Activated CD4-positive, alpha-beta T cell treated with anti-CD3 and anti-CD28 coated beads, Interleukin-2, amount 10 ng/mL, durations not matched to agents 24 days and 14 days (primary cell): ENCODE data around the gene SF3B5. TPM values are rescaled to one million over a fixed set of nuclear protein-coding genes. Genes with fewer than 3 reads are reported as not detected.
A peak's percentile ranks its signal among the peaks of the same experiment; 100 is the strongest.
"Not testable (repeated sequence)": the region's sequence is repeated elsewhere in the genome, so short reads cannot be mapped to it uniquely, and the experiment has no call there.

Experiments
- DNase-seq: peaks from one replicate; pipeline ENCODE4 v3.0.0; 2022
- H3K27ac Mint-ChIP-seq: one replicate; pipeline ENCODE4 v1.8.0; 2022; ENCODE audit warnings: mild to moderate bottlenecking, mixed read lengths
- H3K27me3 Mint-ChIP-seq: one replicate; pipeline ENCODE4 v1.8.0; 2022; ENCODE audit warnings: mixed read lengths
- H3K36me3 Mint-ChIP-seq: one replicate; pipeline ENCODE4 v1.8.0; 2022; ENCODE audit warnings: low read depth, mild to moderate bottlenecking, mixed read lengths
- H3K4me1 Mint-ChIP-seq: one replicate; pipeline ENCODE4 v1.8.0; 2021; ENCODE audit warnings: mixed read lengths
- H3K4me3 Mint-ChIP-seq: one replicate; pipeline ENCODE4 v1.8.0; 2022; ENCODE audit warnings: mild to moderate bottlenecking, moderate library complexity, mixed read lengths
- H3K9me3 Mint-ChIP-seq: one replicate; pipeline ENCODE4 v1.8.0; 2021; ENCODE audit warnings: mixed read lengths
- intact Hi-C: fragments of 100-400 bp; cut with micrococcal nuclease; formaldehyde crosslinking; loops from one replicate; pipeline ENCODE4 v1.15.1; 2023
- total RNA-seq: library from RNA; stranded (reverse); gene quantifications from 2 replicates; pipeline ENCODE4 v1.2.3, GENCODE V29; 2022

The SF3B5 gene
- total RNA-seq, 1 donor from 2014 or later = 214 TPM

DNA sequence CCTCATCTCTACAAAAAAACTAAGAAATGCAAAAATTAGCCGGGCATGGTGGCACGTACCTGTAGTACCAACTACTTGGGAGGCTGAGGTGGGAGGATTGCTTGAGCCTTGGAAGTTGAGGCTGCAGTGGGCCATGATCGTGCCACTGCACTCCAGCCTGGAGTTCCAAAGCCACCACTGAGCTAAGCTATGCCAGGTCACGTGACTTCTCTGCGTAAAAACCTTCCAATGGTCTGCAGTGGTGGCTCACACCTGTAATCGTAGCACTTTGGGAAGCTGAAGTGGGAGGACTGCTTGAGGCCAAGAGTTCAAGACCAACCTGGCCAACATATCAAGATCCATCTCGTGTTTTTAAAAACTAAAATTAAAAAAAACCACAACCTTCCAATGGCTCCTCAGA, 1.7 kb downstream of the SF3B5 start:
- intact Hi-C loops = loop anchor here (2.0 to 10.0 kb wide), 5 partner anchors 39 to 1949 kb away; partner anchors contain the start of genes NMBR and VTA1
- no peaks in the 10 kb centered on the region for H3K27me3 Mint-ChIP-seq
- DNase-seq = no peak
- peak overlapping the region; percentile 92 for H3K27ac Mint-ChIP-seq
- peaks cover 13% of the 10 kb centered on the region for H3K36me3 Mint-ChIP-seq
- no peaks in the 10 kb centered on the region for H3K9me3 Mint-ChIP-seq
- peaks cover 26% of the 10 kb centered on the region for H3K4me1 Mint-ChIP-seq
- H3K4me3 Mint-ChIP-seq = peak overlapping the region; percentile 95

DNA sequence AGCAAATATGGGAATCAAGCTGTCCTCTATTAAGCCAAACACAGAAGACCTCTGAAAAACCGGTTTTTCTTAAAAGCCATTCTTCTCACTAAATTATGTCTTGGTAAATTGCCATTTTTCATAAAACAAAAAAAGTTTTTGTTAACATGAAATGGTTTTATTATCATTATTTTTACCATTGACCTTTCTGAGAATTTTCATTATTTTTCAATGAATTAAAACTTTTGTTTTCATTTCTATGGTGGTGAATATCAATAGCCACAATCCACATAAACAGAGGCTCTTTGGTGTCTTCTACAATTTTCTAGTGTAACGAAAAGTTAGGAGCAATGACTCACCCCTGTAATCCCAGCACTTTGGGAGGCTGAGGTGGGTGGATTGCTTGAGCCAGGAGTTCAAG, 2.1 kb downstream of the SF3B5 start:
- no peaks in the 10 kb centered on the region for H3K9me3 Mint-ChIP-seq
- peaks cover 13% of the 10 kb centered on the region for H3K36me3 Mint-ChIP-seq
- H3K4me1 Mint-ChIP-seq = peaks cover 26% of the 10 kb centered on the region
- peak overlapping the region; percentile 95 for H3K4me3 Mint-ChIP-seq
- intact Hi-C loops = loop anchor here (5.0 to 10.0 kb wide), 4 partner anchors 81 to 1948 kb away; partner anchors contain the start of genes NMBR and VTA1
- no peak for DNase-seq
- no peaks in the 10 kb centered on the region for H3K27me3 Mint-ChIP-seq
- no peak overlapping the region for H3K27ac Mint-ChIP-seq

DNA sequence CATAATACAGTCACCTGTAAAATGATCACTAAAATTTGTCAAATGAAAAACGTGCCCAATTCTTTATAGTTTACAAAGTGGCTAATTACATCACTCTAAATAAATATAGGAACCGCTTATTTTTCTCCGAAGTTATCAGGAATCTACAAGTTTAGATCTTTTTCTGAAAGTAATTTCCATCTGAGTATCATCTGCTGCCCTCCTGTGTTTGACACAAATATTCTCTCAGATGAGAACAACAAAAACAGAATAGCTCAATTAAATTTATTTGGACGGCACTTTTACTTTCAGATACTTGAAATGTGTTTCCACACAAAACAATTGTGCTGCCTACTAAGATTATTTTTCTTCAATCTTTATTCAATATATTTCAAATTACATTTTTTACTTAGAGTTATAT, 5.0 kb downstream of the SF3B5 start:
- Mint-ChIP-seq H3K4me3 (no peak overlapping the region), H3K4me1 (peaks cover 18% of the 10 kb centered on the region), H3K27ac (no peak overlapping the region), H3K36me3 (peaks cover 12% of the 10 kb centered on the region), H3K9me3 (no peaks in the 10 kb centered on the region), H3K27me3 (no peaks in the 10 kb centered on the region)
- intact Hi-C loops = loop anchor here (5.0 to 10.0 kb wide), 4 partner anchors 78 to 1946 kb away; partner anchors contain the start of genes NMBR and VTA1
- DNase-seq = no peak

DNA sequence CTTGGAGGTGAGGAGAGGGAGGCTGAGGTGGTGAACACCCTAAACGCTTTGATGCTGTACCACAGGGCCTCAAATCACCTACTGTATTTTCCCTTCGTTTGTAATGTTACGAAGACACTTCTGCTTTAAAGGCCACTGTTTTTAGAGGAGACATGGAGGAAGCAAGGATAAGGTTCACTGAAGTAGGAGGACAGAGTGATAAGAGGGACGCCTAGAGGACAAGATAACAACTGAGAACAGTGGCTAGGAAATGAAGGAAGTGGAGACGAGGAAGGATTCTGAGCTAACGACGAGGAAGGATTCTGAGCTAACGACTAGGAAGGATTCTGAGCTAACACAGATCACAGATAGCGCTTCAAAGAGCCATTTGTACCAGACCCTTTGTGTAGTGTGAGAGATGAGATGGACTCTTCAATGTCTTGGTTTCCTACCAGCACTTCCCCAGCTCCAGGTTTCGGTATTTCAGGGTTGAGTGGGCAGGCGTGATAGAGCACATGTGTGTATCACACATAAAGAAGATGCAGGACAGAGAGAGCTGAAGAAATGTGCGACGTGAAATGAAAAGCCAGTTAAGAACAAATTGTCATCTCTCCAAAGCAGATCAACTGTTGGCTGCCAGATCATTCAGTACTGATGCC, 7.5 kb downstream of the SF3B5 start:
- intact Hi-C loops = no loop called here
- H3K36me3 Mint-ChIP-seq = peaks cover 1% of the 10 kb centered on the region
- H3K4me1 Mint-ChIP-seq = peaks cover 4% of the 10 kb centered on the region
- peak overlapping the region; percentile 34 for H3K27ac Mint-ChIP-seq
- no peak for DNase-seq
- no peaks in the 10 kb centered on the region for H3K9me3 Mint-ChIP-seq
- no peaks in the 10 kb centered on the region for H3K27me3 Mint-ChIP-seq
- H3K4me3 Mint-ChIP-seq = no peak overlapping the region

DNA sequence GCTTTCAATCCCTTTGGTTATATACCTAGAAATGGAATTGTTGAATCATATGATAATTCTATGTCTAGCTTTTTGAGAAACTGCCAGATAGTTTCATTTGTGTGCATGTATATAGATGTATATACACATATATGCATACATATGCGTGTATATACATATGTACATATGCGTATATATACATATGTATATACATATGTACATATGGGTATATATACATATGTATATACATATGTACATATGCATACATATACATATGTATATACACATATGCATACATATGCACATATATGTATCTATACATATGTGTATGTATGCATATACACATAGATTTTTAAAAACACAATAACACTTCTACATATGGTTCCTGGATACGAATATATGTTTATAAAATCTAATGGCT, 8.4 kb downstream of the SF3B5 start:
- Mint-ChIP-seq H3K36me3 (peaks cover 1% of the 10 kb centered on the region), H3K27ac (no peak overlapping the region), H3K27me3 (no peaks in the 10 kb centered on the region), H3K4me3 (no peak overlapping the region), H3K9me3 (no peaks in the 10 kb centered on the region), H3K4me1 (peaks cover 4% of the 10 kb centered on the region)
- DNase-seq = no peak
- intact Hi-C loops = no loop called here

DNA sequence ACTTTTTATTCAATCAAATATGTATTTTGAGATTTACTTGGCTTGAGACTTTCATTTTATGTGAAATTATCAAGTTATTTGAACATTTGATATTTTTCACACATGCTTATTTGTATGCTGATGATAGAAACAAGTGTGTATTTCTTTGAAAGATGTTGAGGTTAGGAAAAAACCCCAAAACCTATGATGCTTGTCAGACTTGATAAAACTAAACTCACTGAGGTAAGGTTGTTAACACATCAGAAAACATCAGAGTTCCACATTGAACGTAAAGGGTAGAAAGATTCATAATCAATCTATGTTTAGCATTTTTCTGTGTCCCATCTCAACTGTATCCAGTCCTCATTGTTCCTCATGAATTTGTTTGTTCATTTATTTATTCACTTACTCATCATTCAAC, 12.2 kb downstream of the SF3B5 start:
- Mint-ChIP-seq H3K9me3 (no peaks in the 10 kb centered on the region), H3K27ac (no peak overlapping the region), H3K4me3 (no peak overlapping the region), H3K36me3 (no peaks in the 10 kb centered on the region), H3K4me1 (peaks cover 4% of the 10 kb centered on the region), H3K27me3 (no peaks in the 10 kb centered on the region)
- DNase-seq = no peak
- intact Hi-C loops = no loop called here

DNA sequence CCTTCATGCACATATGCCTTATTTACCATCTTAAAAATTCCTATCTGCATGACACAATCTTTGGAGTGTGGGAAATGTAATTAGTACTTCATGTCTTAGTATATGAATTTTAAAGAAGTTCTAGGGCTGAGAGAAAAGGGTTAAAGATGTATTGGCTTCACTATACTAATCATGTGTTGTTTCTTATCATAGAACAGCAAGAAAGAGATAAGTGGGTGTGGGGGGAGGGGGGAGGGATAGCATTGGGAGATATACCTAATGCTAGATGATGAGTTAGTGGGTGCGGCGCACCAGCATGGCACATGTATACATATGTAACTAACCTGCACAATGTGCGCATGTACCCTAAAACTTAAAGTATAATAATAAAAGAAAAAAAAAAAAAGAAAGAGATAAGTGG, 13.0 kb downstream of the SF3B5 start:
- intact Hi-C loops, H3K36me3 Mint-ChIP-seq, H3K4me3 Mint-ChIP-seq: not testable (repeated sequence)

DNA sequence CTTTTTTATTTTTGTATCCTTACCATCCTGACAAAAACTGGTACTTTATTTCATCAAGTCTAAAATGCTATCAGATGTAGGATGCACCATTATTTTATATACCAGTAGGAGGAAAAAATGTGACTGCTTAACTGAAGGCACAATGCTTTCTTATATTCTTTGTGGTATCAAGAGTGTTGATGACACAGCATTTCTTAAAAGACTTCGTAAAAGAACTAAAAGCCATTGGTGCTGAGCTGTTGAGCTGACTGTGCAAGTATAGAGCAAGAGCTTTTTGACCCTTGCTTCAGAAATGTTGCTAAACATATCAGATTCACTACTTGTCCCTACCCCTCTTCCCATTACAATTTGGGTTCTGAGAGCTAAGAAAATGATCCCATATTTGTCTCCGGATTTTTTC, 17.5 kb downstream of the SF3B5 start:
- Mint-ChIP-seq H3K4me1 (peaks cover 3% of the 10 kb centered on the region), H3K9me3 (no peaks in the 10 kb centered on the region), H3K4me3 (no peak overlapping the region), H3K27ac (no peak overlapping the region), H3K27me3 (no peaks in the 10 kb centered on the region), H3K36me3 (no peaks in the 10 kb centered on the region)
- no peak for DNase-seq
- intact Hi-C loops = no loop called here

More for the DNA sequence above, 13.0 kb downstream of the SF3B5 start:
- DNase-seq, H3K4me1 Mint-ChIP-seq, H3K27ac Mint-ChIP-seq, H3K27me3 Mint-ChIP-seq, H3K9me3 Mint-ChIP-seq: not testable (repeated sequence)

DNA sequence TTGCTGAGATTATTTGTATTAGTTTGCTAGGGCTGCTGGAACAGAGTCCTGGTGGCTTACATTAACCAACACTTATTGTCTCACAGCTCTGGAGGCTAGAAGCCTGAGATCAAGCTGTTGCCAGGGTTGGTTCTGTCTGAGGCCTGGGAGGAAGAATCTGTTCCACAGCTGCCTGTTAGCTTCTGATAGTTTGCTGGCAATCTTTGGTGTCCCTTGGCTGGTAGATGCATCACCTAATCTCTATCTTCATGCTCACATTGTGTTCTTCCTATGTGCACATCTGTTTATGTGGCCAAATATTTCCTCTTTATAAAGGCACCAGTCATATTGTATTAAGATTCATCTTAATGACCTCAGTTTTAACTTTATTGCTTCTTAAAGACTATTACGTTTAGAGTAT, 19.5 kb downstream of the SF3B5 start:
- no peaks in the 10 kb centered on the region for H3K27me3 Mint-ChIP-seq
- H3K4me3 Mint-ChIP-seq = no peak overlapping the region
- H3K4me1 Mint-ChIP-seq = peaks cover 3% of the 10 kb centered on the region
- no peak for DNase-seq
- H3K9me3 Mint-ChIP-seq = no peaks in the 10 kb centered on the region
- intact Hi-C loops = no loop called here
- H3K27ac Mint-ChIP-seq = no peak overlapping the region
- H3K36me3 Mint-ChIP-seq = no peaks in the 10 kb centered on the region

DNA sequence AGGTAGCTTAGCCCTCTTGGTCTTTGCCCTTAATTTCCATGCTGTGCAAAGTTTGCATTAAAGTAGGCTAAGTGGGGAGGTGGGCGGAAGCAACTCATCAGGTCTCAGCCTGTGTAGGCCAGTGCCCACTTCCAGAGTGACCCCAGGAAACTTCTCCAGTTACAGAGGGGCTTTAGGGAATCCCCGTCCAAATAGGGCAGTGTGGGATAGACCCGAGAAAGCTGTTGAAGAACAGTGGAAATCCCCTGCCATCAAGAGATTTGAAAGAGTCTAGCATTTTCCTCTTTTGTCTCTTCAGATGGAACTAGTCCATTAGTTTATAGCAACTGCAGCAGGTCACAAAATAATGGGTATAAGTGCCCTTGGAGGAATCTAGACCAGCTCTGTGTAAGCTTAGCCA, 20.2 kb downstream of the SF3B5 start:
- peaks cover 3% of the 10 kb centered on the region for H3K4me1 Mint-ChIP-seq
- no peak overlapping the region for H3K4me3 Mint-ChIP-seq
- no peaks in the 10 kb centered on the region for H3K36me3 Mint-ChIP-seq
- intact Hi-C loops = no loop called here
- no peak overlapping the region for H3K27ac Mint-ChIP-seq
- no peaks in the 10 kb centered on the region for H3K9me3 Mint-ChIP-seq
- no peak for DNase-seq
- peaks cover 2% of the 10 kb centered on the region for H3K27me3 Mint-ChIP-seq

DNA sequence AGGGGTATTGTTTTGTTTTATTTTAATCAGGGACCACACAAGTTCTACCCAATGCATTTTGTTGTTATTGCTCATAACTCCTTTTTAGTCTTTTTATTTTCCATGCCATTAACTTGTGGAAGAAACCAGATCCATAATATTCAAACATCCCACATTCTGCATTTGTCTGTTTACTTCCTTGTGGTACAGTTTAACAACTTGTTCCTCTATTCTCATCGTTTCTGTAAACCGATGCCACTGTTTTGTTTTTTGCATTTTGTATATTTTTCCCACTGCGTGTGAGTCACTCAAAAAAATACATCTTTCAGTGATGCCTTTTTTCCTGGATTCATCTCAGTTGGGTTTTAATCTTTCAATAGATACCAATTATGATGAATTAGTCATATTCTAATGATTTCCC, 22.3 kb downstream of the SF3B5 start:
- H3K9me3 Mint-ChIP-seq = peaks cover 4% of the 10 kb centered on the region
- H3K4me3 Mint-ChIP-seq = no peak overlapping the region
- H3K4me1 Mint-ChIP-seq = peaks cover 7% of the 10 kb centered on the region
- H3K36me3 Mint-ChIP-seq = no peaks in the 10 kb centered on the region
- no peak overlapping the region for H3K27ac Mint-ChIP-seq
- intact Hi-C loops = no loop called here
- peaks cover 2% of the 10 kb centered on the region for H3K27me3 Mint-ChIP-seq
- no peak for DNase-seq

DNA sequence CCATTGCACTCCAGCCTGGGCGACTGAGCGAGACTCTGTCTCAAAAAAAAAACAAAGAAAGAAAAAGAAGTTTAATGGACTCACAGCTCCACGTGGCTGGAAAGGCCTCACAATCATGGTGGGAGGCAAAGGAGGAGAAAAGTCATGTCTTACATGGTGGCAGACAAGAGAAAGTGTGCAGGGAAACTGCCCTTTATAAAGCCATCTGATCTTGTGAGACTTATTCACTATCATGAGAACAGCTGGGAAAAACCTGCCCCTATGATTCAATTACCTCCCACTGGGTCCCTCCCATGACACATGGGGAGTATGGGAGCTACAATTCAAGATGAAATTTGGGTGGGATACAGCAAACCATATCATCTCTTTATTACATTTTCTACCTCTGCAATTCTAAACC, 25.9 kb downstream of the SF3B5 start:
- intact Hi-C loops = loop anchor here (10.0 kb wide), 1 partner anchor 1125 kb away; the partner anchor contains the start of gene HIVEP2
- DNase-seq = no peak
- Mint-ChIP-seq H3K36me3 (no peaks in the 10 kb centered on the region), H3K27ac (no peak overlapping the region), H3K9me3 (peaks cover 4% of the 10 kb centered on the region), H3K27me3 (peaks cover 2% of the 10 kb centered on the region), H3K4me3 (no peak overlapping the region), H3K4me1 (peaks cover 28% of the 10 kb centered on the region)

DNA sequence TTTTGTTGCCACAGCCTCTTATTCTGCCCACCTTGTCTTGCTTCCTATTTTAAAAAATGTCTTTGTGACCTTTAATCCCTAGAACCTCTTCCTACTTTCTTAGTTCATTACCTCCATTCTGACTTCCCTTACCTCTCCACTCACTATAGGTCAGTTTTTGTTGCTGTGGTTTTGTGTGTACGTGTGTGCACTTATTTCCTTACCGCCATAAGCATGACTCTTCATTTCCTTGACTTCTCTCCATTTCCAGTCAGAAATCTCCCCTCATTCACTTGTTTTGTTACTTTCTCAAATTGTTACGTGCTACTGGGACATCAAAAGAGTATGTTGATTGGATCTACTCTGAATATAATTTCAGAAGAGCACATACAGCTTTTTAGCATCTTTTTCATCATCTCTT, 26.6 kb downstream of the SF3B5 start:
- DNase-seq = no peak
- H3K4me1 Mint-ChIP-seq = peaks cover 29% of the 10 kb centered on the region
- no peak overlapping the region for H3K4me3 Mint-ChIP-seq
- no peak overlapping the region for H3K27ac Mint-ChIP-seq
- peaks cover 2% of the 10 kb centered on the region for H3K27me3 Mint-ChIP-seq
- no peaks in the 10 kb centered on the region for H3K36me3 Mint-ChIP-seq
- intact Hi-C loops = loop anchor here (10.0 kb wide), 1 partner anchor 1124 kb away; the partner anchor contains the start of gene HIVEP2
- peaks cover 4% of the 10 kb centered on the region for H3K9me3 Mint-ChIP-seq

DNA sequence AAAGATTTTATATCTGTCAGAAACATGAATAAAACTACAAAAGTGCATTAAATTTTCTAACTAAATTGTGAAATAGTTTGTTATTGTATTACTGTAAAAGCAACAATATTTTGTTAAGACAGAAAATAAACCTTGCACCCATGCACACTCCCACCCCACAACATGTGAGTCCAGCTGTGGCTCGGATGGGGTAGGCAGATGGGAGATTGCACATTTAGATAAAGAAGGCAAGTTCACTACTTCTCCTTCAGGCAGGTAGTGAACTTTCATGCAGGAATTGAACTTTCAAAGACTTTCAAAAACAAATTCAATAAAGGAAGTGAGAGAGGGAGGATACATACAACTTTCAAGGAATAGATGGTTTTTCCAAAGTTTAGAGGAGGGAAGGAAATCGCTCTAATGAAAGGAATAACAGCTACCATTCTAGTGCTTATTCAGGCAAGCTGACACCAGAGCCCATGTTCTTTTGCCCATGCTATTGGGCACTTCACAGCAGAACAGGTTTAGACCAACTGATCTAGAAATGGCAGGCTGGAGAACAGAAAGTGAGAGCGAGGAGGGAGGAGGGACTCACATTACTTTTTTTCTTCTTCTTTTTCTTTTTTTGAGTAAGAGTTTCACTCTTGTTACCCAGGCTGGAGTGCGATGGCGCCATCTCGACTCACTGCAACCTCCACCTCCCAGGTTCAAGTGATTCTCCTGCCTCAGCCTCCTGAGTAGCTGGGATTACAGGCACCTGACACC, 28.5 kb downstream of the SF3B5 start:
- DNase-seq = peak; percentile 66
- intact Hi-C loops = loop anchor here (10.0 kb wide), 1 partner anchor 1122 kb away; the partner anchor contains the start of gene HIVEP2

More for the DNA sequence above, 28.5 kb downstream of the SF3B5 start:
- Mint-ChIP-seq H3K4me1 (peaks cover 42% of the 10 kb centered on the region), H3K4me3 (peak overlapping the region; percentile 11), H3K9me3 (peaks cover 4% of the 10 kb centered on the region), H3K27me3 (peaks cover 2% of the 10 kb centered on the region), H3K27ac (no peak overlapping the region), H3K36me3 (no peaks in the 10 kb centered on the region)
